ENCODE measurements around the gene MAPK13.

DNA sequence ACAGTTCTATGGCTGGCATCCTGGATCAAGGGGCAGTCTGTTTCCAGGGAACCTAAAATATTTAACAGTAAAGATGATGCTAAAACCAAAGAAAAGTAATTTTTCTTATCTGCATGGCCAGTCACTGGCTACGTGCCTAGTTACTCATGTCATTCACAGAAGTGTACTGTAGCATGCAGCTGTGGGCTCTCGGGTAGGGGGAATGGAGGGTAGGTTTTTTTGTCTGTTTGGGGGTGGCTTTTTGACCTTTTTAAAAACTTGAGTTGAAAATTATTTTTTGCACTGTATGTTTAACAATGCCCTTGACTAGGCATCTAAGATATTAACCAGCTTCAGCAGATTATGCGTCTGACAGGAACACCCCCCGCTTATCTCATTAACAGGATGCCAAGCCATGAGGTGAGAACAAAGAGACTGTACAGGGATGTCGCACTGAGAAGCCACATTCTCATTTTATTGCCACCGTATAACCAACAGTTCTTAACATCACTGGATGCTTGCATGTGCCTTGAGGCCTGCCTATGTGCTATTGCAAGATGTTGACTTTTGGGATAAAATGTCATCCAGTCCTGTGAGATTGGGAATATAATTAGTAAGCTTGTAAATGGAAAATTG lies 30.3 kb upstream of the MAPK13 start:
- TF ChIP-seq, protein P1, sequence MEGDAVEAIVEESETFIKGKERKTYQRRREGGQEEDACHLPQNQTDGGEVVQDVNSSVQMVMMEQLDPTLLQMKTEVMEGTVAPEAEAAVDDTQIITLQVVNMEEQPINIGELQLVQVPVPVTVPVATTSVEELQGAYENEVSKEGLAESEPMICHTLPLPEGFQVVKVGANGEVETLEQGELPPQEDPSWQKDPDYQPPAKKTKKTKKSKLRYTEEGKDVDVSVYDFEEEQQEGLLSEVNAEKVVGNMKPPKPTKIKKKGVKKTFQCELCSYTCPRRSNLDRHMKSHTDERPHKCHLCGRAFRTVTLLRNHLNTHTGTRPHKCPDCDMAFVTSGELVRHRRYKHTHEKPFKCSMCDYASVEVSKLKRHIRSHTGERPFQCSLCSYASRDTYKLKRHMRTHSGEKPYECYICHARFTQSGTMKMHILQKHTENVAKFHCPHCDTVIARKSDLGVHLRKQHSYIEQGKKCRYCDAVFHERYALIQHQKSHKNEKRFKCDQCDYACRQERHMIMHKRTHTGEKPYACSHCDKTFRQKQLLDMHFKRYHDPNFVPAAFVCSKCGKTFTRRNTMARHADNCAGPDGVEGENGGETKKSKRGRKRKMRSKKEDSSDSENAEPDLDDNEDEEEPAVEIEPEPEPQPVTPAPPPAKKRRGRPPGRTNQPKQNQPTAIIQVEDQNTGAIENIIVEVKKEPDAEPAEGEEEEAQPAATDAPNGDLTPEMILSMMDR (conservative IDR thresholded peaks at IDR 0.05; ENCODE audit: low read depth, low read length) = no peak
- TF ChIP-seq EZH2 (IDR thresholded peaks at IDR 0.05; ENCODE audit: borderline replicate concordance, low read depth, low read length, poor library complexity, severe bottlenecking) = no peak
